Astrocyte of the hippocampus (primary cell): ENCODE data around the gene ABCA9.
"Not testable (repeated sequence)": the region's sequence is repeated elsewhere in the genome, so short reads cannot be mapped to it uniquely, and the experiment has no call there.

ENCODE experiments used
- DNase-seq: peaks from one replicate; pipeline ENCODE4 v3.0.0; 2011; ENCODE audit warnings: low read depth, low spot score

The ABCA9 gene

GRCh38 chr17:68954146-68954896 is 106.4 kb downstream of the ABCA9 start:
- no peak for DNase-seq

GRCh38 chr17:68953340-68953997 is 107.3 kb downstream of the ABCA9 start:
- DNase-seq, result no peak

- DNase-seq, result no peak
Observed at GRCh38 chr17:68950725-68951124, 110.0 kb downstream of the ABCA9 start.

DNA sequence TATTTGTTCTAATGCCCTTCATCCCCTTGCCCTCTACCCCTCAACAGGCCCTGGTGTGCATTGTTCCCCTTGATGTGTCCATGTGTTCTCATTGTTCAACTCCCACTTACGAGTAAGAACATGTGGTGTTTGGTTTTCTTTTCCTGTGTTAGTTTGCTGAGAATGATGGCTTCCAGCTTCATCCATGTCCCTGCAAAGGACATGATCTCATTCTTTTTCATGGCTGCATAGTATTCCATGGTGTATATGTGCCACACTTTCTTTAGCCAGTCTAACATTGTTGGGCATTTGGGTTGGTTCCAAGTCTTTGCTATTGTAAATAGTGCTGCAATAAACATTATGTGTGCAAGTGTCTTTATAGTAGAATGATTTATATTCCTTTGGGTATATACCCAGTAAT is 112.9 kb downstream of the ABCA9 start:
- not testable (repeated sequence) for DNase-seq

GRCh38 chr17:68944435-68945035 is 116.2 kb downstream of the ABCA9 start:
- no peak for DNase-seq

- DNase-seq, result not testable (repeated sequence)
Observed at GRCh38 chr17:68943812-68944182, 116.9 kb downstream of the ABCA9 start.

- no peak for DNase-seq
Observed at GRCh38 chr17:68943123-68943811, 117.5 kb downstream of the ABCA9 start.

DNA sequence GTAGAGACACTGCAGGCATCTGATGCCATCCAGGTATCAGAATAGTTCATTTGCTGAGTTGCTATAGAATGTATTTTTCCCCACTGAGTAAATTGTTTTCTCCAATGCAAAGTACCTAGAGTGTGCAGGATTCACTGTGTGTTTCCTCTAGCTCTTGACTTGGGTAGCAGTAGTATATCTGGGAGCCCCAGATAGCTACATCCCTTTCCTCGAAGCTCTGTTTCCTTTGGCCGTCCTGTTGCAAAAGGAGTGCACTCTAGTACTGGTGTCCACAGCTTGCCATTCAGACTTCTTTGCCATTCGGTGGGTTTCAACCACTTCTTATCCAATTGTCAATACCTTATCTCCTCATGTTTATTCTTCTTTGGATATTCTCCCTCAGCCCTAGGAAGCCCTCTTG is 118.3 kb downstream of the ABCA9 start:
- DNase-seq, result no peak

DNA sequence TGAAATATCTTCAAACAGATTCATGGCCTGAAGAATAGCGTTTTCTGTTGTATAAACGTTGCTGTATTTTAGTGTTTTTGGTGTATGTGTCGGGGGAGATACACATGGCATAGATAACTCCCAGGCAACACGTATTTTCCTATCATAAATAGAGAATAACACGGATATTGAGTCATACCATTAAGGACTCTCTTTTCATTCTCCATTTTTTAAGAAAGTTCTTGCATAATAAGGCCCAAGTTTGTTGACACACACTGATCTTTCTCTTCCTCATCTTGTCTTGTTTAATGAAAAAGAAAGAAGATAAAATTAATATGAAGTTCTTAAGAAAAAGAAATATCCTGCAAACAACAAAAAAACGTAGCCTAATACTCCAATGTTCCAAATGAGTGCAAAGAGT is 119.0 kb downstream of the ABCA9 start:
- no peak for DNase-seq

DNA sequence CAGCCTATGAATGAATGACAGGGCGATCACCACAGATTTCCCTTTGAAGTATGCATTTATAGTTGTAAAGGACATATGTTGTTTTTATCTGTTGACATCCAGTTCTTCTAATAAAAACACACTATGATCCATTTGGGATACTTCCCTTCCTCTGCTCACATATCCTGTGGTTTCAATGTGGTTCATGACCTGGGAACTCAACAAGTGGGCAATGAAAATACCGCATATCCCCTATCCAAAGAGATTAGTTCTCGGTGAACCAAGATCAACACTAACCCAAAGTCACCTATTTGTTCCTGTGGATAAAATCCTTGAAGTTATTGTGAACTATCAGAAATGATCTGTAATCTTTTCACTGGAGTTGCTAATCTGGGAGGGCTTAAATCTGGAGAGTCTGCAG is 121.5 kb downstream of the ABCA9 start:
- DNase-seq, result no peak

DNA sequence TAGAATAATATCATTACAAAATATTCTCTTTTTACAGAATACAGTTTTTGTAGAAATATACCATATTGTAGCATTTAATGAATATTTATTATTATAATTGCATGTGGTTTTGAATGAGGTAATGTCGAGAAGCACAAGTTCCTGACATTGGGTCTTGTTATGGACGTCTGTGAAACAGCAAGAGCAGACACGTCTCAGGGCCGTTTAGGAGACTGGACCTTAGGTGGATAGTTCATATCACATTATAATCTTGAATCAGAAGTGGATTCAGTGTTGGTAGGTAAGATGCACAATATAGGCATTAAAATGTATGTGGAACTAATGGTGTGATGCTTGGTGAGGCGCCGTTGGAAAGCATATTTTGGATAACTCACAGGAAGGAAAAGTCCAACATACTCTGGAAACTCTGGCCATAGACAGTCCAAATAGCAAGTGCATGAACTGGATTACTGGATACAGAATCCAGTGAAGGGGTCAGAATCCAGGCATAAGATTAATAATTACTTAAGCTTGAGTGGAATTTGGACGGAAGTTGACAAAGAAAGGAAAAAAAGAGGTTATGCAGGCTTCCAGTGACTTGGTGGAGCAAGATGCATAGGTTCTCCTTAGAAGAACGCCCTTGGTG is 122.7 kb downstream of the ABCA9 start:
- DNase-seq, result no peak

- DNase-seq, result no peak
Observed at GRCh38 chr17:68927516-68927915, 133.2 kb downstream of the ABCA9 start.

DNA sequence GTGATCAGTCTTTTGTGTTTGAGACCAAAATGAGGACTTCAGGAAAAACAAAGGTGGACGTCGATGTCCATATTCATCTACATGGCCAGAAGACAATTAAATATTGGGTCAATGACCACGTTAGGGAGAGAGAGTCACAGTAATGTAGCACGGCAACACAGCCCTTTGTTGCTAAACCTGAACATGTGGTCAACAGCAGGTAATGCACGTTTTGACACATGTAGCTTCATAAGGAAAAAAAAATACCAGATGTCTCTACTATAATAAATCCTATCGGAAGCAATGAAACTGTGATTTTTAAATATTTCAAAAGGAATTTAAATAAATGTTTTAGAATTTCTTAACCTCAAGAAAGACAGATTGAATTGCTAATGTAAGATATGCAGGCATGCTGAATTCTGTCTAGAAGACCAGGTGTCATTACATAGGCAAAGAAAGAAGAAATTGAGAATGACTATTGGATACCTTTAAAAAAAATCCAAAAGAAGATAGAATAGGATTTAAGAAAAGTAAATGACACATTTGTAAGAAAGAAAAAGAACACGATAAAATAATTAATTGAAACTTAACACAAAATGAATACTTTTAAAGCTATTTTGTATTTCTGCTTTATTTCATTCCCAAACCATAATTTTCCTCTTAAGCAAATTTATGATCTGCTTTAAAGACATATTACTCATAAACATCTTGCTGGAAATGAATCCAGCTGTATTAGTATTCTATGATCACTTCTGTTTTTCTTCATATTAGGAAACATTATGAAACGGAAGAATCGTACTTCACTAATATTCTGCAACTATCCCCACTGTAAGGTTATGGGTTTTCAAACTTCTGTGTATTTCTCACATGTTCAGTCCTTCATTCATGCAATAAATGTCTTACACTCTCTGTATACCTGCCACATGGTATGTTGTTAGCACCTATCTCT is 135.7 kb downstream of the ABCA9 start:
- no peak for DNase-seq
